Calu3 (cell line): ENCODE results near the gene DBF4B. TPM values are rescaled to one million over a fixed set of nuclear protein-coding genes. Genes with fewer than 3 reads are reported as not detected.

Source experiments
- BruUV-seq: library from RNA; stranded (reverse); fragments of 400-500 nt; replicated peaks from 2 replicates; lab custom pipeline; 2021; lab: Mats Ljungman, UMichigan
- CTCF ChIA-PET: fragments of 300-600 bp; sonication (Branson Sonifier 250); formaldehyde crosslinking; loops from one replicate; lab custom pipeline; 2022; ENCODE audit warnings: antibody characterized with exemption; lab: Charles Lee
- DNase-seq: peaks from one replicate; pipeline ENCODE4 v3.0.0; 2022
- H3K27ac Mint-ChIP-seq: one replicate; pipeline ENCODE4 v1.8.0; 2022; ENCODE audit warnings: mixed read lengths; ENCODE audit not compliant: unreplicated experiment
- H3K27me3 Mint-ChIP-seq: one replicate; pipeline ENCODE4 v1.8.0; 2022; ENCODE audit warnings: mixed read lengths; ENCODE audit not compliant: unreplicated experiment
- H3K36me3 Mint-ChIP-seq: one replicate; pipeline ENCODE4 v1.8.0; 2022; ENCODE audit warnings: mild to moderate bottlenecking, moderate library complexity, mixed read lengths; ENCODE audit not compliant: insufficient read depth, unreplicated experiment
- H3K4me1 Mint-ChIP-seq: one replicate; pipeline ENCODE4 v1.8.0; 2022; ENCODE audit warnings: mild to moderate bottlenecking, low read depth, mixed read lengths; ENCODE audit not compliant: unreplicated experiment
- H3K4me3 Mint-ChIP-seq: one replicate; pipeline ENCODE4 v1.8.0; 2022; ENCODE audit warnings: mild to moderate bottlenecking, low read depth, moderate library complexity, mixed read lengths; ENCODE audit not compliant: unreplicated experiment
- H3K9me3 Mint-ChIP-seq: one replicate; pipeline ENCODE4 v1.8.0; 2022; ENCODE audit warnings: low read depth, mixed read lengths; ENCODE audit not compliant: unreplicated experiment
- intact Hi-C: fragments of 100-400 bp; cut with micrococcal nuclease; formaldehyde crosslinking; loops from one replicate; pipeline ENCODE4 v1.10.0; 2022; ENCODE audit not compliant: unreplicated experiment
- total RNA-seq: library from RNA; stranded (reverse); gene quantifications from 2 replicates; pipeline ENCODE4 v1.2.3, GENCODE V29; 2022
- TF ChIP-seq, protein P1 (sequence below): fragments of 200-600 bp; IDR thresholded peaks from one replicate; pipeline ENCODE4 v1.8.0; 2022; ENCODE audit warnings: antibody characterized with exemption; ENCODE audit not compliant: unreplicated experiment

Gene DBF4B
- total RNA-seq, 1 experiment from 2014 or later, result 47.4 TPM

DNA sequence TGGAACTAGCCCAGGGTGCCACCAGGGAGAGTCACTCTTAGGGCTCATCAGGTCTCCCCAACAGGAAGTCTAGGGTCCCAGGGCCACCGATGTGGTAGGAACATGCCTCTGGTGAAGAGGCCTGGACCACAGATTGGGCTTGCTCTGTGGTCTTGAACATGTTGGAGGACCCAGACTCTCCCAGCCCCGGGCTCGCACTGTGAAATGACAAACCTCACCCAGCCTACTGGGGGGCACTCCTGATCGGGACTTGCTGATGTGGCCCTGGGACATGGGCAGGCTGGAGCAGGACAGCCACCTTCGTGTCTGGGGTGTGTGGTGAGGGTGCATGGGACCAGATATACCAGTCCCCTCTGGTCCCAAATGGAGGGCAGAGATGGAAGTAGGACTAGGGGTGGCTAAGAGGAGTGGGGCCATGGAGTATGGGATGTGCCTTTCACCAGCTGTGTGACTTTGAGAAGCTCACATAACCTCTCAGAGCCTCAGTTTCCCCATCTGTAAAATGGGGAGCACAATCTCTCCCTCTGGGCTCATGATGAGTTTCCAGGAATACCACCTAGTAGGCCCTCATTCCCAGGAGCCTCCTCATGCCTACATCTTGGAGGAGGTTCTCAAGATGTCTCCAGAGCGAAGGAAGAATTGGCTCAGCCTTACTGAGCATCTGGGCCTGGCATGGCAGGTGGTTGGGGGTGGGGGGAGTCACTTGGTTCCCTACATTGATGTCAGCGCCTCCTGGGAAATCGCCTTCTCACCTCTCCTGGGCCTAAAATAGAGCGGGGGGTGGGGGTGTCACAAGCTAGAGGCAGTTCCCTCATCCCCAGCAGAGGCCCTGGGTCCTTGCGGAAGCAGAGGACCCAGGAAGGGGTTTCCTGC is 48.8 kb downstream of the DBF4B start:
- no peak overlapping the region for H3K4me3 Mint-ChIP-seq

DNA sequence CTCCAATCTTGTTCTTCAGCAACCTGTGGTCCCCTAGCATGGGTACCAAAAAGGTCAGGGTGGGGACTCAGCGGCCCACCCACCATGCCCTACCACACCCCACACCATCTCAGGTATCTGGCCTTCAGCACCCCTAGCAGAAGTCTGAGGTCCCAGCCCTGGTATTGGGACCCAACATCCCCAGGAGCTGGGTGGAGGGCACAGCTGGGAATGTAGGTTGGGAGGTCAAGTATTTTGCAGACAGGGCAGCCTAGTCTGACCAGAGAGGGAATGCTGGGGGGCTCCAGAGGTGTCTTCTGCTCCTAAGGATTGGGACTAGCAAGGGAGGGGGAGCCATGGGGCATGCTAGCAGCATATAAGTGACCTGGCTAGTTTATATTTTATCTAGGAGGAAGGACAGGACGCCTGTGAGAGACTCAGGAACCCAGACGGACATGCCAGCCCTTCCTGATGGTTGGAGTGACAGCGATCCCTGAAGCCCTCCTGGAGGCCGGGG is 49.5 kb downstream of the DBF4B start:
- Mint-ChIP-seq H3K27me3 (peaks cover 41% of the 10 kb centered on the region), H3K27ac (no peak overlapping the region), H3K4me1 (no peaks in the 10 kb centered on the region), H3K9me3 (no peaks in the 10 kb centered on the region), H3K4me3 (peak overlapping the region; percentile 61), H3K36me3 (peaks cover 10% of the 10 kb centered on the region)
- intact Hi-C loops, result no loop called here
- DNase-seq, result no peak
- no TSS peak for BruUV-seq
- TF ChIP-seq, protein P1, sequence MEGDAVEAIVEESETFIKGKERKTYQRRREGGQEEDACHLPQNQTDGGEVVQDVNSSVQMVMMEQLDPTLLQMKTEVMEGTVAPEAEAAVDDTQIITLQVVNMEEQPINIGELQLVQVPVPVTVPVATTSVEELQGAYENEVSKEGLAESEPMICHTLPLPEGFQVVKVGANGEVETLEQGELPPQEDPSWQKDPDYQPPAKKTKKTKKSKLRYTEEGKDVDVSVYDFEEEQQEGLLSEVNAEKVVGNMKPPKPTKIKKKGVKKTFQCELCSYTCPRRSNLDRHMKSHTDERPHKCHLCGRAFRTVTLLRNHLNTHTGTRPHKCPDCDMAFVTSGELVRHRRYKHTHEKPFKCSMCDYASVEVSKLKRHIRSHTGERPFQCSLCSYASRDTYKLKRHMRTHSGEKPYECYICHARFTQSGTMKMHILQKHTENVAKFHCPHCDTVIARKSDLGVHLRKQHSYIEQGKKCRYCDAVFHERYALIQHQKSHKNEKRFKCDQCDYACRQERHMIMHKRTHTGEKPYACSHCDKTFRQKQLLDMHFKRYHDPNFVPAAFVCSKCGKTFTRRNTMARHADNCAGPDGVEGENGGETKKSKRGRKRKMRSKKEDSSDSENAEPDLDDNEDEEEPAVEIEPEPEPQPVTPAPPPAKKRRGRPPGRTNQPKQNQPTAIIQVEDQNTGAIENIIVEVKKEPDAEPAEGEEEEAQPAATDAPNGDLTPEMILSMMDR, result no peak
- CTCF ChIA-PET, result interaction anchor here (0.5 kb wide), 1 partner anchor 65 kb away, joined by 5 read pairs; no protein-coding TSS in a partner anchor

More for the DNA sequence above, 48.8 kb downstream of the DBF4B start:
- no TSS peak for BruUV-seq
- no peak overlapping the region for H3K27ac Mint-ChIP-seq
- DNase-seq, result no peak
- H3K36me3 Mint-ChIP-seq, result peaks cover 10% of the 10 kb centered on the region
- TF ChIP-seq, protein P1, result no peak
- intact Hi-C loops, result no loop called here
- no peaks in the 10 kb centered on the region for H3K9me3 Mint-ChIP-seq
- peaks cover 41% of the 10 kb centered on the region for H3K27me3 Mint-ChIP-seq
- CTCF ChIA-PET, result no interaction called here
- no peaks in the 10 kb centered on the region for H3K4me1 Mint-ChIP-seq

DNA sequence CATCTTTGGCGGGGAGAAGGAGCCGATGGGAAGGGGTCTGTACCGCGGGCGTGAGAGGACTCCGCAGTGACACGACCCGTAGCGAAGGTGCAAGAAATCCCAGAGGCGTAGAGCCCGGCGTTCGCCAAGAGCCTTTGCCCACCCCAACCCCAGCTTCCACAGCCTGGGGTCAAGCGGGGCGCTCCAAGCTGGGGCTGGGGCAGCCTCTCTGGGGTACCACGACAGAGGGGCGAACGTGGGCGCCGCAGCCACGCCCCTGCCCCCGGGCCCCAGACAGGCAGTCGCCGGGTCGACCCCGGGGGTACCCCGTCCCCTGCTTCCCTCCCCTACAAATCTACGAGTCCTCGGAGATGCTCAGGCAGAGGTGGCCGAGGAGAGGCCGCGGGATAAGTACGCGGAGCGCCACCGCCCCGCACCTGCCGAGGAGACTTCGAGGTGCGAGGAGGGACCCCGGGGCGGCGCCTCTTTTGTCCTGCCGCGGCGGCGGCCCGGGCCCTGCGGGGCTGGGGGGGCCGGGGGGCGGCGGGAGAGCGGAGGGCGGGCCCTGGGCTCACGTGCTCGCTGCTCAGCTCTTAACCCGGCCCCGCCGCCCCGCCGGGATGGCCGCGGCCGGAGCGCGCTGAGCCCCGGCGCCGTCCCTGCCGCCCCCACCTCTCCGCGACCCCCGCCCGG is 50.1 kb downstream of the DBF4B start, which contains the start of gene ADAM11:
Gene ADAM11, plus strand, starts transcription at position 575 of the 672 bp plus-strand sequence. CDS start 212 bp downstream, outside the sequence.
- no peak for DNase-seq
- H3K27ac Mint-ChIP-seq, result no peak within 1 kb of the TSS
- BruUV-seq, result no TSS peak
- peak within 1 kb of the TSS; percentile 61 for H3K4me3 Mint-ChIP-seq
- CTCF ChIA-PET, result interaction anchor here (0.5 kb wide), 1 partner anchor 64 kb away, joined by 5 read pairs; no protein-coding TSS in a partner anchor
- H3K9me3 Mint-ChIP-seq, result no peaks in the 10 kb centered on the region
- intact Hi-C loops, result no loop called here
- H3K4me1 Mint-ChIP-seq, result no peaks in the 10 kb centered on the region
- peaks cover 10% of the 10 kb centered on the region for H3K36me3 Mint-ChIP-seq
- TF ChIP-seq, protein P1, result no peak
- H3K27me3 Mint-ChIP-seq, result peaks cover 41% of the 10 kb centered on the region
